Measurements from ENCODE around the gene BDNF.

DNA sequence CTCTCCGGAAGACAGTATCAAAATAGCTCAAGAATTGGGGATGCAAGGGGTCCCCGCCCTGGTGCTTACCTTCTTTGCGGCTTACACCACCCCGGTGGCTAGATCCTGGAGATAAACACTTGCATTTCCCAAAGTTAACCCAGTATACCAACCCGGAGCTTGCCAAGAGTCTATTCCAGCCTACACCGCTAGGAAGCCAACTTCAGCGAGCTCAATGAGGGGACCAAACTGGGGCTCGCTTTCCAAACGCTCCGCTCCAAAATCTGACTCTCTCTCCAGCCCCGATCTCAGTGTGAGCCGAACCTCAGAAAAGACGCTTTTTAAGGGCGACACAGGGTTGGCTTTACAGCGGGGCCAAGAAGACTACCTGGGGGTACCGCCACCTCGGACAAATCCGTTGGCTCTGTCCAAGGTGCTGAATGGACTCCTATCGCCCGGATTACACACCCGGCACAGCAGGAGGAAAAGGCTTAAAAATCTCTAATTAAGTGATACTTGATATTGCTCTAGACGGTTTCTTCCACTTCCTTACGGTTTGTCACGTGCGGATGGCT is 20.1 kb upstream of the BDNF start:
- TF ChIP-seq EZH2 (IDR thresholded peaks at IDR 0.05) (no peak), POLR2AphosphoS5 (IDR thresholded peaks at IDR 0.05; ENCODE audit: borderline replicate concordance, low read depth, low read length) (no peak), FOXP2 (optimal IDR thresholded peaks at IDR 0.05; ENCODE audit: control extremely low read depth, extremely low read length, insufficient read depth) (no peak)
